ENCODE results near the gene LRRC41.

GRCh38 chr1:46302641-46303037, 777 bp downstream of the LRRC41 start:
- TF ChIP-seq POLR2A (IDR thresholded peaks at IDR 0.05; ENCODE audit: low read length) (no peak), GATA1 (IDR thresholded peaks at IDR 0.05; ENCODE audit: low read depth, low read length) (no peak)

Measured in erythroblast (primary cell).